Measurements from ENCODE around the gene CFTR.

GRCh38 chr7:117707080-117707479 is 227.3 kb downstream of the CFTR start:
- no peak for TF ChIP-seq CTCF (conservative IDR thresholded peaks at IDR 0.05)
- TF ChIP-seq EZH2 (IDR thresholded peaks at IDR 0.05; ENCODE audit: low read depth), result no peak

All from PC-9 (cell line).